ENCODE results near the gene CCDC60.

Gene CCDC60

DNA sequence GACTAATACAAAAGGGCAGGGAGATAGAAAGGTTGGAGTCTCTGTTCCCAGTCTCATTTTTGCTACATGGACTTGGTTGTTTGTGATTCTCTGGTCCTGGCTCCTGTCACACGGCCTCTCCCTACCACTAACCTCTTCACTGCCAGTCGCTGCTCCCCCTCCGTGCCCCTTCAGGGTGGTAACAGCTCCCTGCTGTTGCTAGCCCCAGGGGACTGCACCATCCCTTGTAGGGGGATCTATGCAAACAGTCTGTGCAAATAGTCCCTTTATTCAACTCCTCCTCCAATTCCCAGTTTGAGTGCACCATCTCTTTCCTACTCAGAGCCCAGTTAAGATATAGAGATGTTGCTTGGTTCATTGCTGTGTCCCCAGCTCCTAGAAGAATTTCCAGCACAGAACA lies 51.1 kb downstream of the CCDC60 start:
- no peak for DNase-seq

DNA sequence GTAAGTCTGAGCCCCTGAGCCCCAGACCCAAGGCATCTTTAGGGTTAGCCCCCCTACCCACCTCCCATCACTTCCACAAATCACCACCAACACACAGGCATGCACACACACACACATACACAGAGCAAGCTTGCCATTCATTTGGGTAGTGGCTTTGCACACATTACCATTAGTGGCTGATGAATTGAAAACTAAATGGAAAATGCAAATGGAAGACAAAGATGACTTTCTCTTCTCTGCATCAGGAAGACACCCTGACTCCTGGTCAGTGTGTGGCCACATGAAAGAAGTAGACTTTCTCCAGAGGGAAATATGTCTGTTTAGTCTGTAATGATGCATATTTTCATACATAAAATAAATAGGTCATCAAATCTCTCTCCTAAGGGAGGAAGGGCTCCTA lies 55.2 kb downstream of the CCDC60 start:
- DNase-seq = no peak

DNA sequence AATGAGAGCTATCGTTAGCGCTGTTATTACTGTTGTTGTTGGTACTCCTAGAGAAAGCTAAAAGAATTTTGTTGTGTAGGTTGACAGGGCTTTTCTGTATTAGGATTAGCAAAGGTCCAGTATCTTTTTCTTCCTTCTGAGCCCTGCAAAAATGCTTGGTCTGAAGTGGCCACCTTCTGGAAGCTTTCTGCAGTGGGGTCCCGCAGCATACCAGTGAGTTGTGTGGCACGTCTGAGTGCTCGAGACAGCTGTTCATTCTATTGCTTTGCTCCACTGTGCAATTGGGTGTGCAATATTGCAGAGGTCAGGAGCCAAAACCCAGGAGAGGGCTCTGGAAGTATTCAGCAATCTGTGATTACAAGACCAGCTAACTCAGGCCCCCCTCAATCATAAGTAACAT lies 57.1 kb downstream of the CCDC60 start:
- no peak for DNase-seq

DNA sequence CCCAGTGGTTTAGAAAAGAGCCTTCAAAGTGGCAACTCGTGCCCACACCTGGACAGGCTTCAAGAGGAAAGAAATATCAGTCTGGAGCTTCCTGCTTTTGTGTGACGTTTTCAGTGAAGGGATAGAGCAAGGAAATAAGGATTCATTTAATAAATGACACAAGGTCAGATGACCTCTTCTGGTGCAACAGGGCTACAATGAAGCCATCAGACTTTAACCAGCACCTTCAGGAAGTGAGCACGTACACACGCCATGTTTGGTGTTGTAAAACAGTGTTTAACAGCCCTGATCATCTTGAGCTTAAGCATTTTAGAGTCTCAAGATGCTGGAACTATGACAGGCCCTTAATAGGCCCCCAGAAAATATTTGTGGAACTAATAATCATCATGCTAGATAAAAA lies 59.1 kb downstream of the CCDC60 start:
- no peak for DNase-seq

DNA sequence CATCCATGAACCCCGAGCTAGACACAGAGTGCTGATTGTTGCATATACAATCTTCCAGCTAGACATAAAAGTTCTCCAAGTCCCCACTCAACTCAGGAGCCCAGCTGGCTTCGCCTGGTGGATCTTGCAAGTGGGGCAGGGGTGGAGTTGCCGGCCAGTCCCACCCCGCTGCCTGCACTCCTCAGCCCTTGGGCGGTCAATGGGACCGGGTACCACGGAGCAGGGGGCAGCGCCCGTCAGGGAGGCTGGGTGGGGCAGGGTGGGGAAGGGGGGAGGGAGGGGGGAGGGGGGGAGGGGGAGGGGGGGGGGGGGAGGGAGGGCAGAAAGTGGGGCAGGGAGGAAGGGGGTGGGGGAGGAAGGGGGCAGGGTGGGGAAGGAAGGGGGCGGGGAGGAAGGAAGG lies 63.0 kb downstream of the CCDC60 start:
- DNase-seq = no peak

DNA sequence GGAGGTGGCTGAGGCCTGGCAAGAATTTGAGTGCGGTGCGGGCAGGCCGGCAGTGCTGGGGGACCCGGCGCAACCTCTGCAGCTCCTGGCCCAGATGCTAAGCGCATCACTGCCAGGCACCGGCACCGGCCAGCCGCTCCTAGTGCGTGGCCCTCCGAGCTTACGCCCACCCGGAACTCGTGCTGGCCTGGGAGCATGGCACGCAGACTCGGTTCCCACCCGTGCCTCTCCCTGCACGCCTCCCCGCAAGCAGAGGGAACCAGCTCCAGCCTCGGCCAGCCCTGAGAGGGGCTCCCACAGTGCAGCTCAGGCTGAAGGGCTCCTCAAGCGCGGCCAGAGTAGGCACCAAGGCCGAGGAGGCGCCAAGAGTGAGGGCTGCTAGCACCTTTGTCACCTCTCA lies 63.7 kb downstream of the CCDC60 start:
- DNase-seq = no peak

DNA sequence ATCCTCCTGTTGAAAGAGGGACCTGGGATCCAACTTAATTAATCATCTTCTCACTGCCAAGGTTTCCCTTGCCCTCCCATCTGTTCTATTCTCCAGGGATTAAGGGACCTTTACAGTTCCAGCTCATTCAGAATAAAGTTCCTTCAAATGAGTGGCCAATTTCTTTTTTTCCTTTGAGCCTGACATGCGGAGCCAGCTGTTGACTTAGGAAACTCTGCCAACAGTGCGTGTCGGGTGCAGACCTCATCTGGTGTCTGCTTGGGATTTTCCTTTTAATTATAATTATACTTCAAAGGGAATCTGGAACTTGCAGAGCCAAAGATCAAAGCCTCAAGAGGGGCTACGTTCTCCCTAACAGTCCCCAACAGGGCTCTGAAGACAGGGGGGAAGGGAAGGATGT lies 64.8 kb downstream of the CCDC60 start:
- DNase-seq = no peak

DNA sequence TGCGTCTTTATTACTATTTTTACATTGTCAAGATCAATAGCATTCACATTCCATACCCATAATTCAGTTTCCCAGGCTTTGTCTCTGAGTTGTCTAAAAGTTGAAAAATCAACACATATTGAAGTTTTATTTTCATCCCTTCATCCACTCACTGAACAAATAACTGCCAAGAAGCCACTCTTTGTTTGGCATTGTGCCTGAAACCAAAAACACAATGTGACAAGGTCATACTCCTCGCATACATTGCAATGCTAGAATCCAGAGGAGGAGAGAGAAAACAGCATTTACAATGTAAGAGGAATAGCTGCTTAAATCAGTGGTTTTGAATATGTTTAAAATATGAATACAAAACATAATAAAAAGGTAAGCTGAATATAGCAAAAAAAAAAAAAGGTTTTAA lies 71.8 kb downstream of the CCDC60 start:
- no peak for DNase-seq

DNA sequence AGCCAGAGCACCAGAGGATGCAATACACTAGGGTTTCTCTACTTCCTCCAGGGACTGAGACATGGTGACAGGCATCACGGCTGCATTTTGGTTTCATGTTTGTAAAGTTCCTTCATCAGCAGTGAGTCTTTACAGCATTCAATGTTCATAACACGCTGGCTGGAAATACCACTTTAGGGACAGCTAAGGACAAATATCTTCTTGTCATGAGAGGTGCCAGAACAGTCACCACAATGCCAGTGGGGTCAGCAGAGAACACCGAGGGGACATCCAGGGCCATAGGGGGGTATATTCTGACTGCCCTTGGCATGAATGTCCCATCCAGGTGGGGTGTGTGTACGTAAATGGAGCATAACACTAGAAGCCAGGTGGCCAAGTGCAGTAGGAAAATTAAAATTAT lies 72.3 kb downstream of the CCDC60 start:
- no peak for DNase-seq

DNA sequence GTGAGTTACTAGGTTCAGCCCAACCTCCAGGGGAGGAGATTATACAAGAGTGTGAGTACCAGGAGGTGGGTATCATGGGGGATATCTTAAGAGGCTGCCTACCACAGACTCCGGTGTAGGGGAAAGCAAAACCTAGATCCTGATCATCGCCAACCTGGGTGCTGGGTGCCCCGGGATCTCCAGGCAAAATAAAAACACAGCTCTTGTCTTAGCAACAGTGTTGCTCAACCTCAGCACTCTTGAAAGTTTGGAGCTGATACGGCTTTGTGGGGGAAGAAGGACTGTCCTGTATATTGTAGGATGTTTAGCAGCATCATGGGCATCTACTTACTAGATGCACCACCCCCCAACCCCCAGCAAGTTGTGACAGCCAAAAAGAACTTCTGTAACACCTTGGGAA lies 74.5 kb downstream of the CCDC60 start:
- DNase-seq = no peak

DNA sequence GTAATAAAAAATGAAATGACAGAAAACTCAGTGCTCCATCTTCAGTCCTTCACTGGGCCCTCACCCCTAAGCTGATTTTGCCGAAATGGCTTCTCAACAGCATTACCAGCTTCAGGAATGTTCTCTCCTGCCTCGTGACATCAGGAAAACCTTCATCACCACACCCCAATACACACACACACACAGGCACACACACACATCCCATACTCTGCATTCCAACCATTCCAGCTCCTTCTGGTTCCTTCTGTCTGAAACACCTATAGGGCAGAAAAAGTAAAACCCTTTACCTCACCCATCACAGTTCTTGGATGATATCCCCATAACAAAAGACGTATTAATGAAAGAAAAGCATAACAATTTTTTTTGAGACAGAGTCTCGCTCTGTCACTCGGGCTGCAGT lies 75.9 kb downstream of the CCDC60 start:
- DNase-seq = no peak

DNA sequence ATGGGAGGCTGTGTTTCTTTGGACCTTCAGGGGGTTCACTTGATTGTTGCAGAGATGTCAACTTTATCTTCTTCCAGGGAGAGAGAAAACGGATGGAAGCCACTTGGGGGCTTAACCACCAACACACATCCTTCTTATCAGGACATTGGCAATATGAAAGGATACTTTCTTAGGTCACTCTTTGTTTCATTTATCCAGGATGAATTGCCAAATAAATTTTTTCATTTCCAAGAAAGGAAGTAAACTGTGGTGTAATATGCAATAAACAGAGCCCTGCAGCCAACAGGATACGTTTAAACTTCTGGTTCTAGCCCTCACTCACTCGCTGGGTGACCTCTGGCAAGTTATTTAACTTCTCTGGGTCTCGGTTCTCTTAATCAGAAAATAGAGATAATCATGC lies 77.8 kb downstream of the CCDC60 start:
- no peak for DNase-seq

DNA sequence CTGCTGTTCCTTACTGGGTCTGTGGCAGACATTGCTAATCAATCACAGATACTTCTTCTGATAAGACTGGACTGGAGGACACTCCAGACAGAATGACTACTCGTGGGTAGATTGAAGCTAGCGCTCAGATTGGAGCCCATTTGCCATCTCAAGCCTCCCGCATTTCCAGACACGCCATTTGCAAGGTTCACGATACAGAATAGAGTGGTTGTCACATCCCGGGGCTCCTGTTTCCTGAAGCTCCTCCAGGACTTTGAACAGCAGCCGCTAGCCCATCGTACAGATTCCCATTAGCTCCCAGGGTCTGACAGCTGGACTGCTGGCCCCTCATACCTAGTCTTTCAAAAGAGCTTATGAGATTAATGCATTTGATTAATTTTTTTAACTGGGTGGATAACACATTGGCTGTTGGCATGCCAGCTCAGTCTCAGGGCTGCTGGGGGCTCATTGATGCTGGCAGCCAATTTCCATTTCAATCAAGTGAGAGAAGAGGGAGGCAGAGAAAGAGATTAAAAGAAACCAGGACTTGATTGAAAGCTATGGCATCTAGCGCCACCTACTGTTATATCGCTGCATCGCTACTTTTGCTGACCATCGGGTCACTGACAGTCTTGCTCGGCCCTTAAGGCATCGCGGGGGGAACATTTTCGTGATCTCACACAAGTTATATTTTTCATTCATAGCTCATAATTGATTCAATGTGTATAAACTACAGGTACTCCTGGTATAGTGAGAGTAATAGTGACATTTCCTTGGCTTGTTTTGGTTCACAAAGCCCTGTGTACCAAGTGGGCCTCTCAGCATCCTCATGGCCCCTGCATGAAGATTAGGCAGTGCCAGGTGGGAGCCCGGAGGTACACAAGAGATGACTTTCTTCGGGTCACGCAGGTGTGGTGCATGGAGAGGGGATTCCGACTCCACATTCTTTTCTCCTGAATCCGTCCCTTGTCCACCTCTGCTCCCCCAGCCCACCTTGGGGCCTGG lies 78.6 kb downstream of the CCDC60 start:
- no peak for DNase-seq

DNA sequence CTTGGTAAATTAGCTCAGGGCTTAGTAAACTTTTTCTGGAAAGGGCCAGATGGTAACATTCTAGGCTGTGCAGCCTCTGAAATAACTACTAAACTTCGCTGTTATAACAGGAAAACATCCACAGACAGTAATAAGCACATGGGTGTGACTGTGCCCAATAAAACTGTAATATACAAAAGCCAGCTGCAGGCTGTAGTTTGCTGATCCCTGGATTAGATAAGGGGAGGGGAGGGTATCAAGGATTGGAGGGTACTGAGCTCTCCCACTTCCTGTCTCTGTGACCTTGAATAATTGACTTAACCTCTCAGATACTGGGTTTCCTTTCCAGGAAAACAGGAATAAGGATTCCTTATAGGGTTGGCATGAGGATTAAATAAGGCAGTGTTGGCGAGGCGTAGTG lies 81.2 kb downstream of the CCDC60 start:
- DNase-seq = no peak

DNA sequence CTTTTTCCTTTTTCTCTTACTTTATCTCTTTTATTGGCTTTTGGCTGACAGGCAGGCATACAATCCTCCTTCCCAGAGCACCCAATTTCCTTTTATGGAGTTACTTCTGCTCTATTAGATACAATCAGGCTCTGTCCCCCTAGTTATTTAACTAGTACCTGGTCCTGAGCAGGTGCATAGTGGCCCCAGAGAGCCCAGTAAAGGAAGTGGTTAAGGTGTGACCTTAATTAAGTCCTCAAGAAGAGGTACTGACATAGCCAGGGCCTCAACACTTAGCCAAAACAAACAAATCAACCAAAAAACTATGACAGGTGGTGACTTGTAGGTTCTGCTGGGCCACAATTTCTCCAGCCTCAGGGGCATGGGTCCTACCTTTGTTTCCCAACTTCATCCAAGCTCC lies 82.9 kb downstream of the CCDC60 start:
- no peak for DNase-seq

DNA sequence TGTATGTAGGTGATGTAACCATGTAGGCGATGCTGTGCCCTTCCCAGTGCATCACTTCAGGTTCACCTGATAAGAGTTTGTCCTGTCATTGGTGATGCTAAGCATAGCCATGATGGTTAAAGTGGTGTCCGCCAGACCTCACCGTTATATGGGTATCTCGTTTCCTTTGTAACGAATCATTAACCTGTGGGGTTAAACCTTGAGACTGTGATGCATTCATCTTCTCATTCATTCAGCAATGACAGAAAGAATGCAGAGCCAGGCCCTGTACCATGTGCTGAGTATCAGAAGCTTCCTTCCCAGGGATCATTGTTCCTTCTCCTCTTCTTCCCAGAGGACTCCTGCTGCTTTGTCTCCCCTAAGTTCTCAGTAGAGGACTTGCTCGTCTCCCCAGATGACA lies 84.9 kb downstream of the CCDC60 start:
- DNase-seq = no peak

DNA sequence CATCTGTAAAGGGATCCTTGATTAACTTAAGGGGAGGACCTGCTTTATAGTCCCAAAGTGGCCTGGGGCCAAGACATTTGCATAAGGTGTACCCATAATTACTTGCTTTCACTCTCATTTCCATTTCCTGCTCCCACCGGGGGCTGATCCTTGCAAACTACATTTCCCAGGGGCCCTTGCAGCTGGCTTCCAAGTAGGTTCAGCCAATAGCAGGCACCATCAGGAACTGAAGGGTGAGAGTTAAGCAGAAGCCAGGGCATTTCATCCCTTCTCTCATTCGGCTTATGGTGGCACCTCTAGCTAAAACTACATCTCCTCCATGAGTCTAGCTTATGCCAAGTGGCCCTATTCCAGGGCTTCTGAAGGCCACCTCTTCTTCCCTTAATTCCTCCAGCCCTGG lies 88.8 kb downstream of the CCDC60 start:
- no peak for DNase-seq

DNA sequence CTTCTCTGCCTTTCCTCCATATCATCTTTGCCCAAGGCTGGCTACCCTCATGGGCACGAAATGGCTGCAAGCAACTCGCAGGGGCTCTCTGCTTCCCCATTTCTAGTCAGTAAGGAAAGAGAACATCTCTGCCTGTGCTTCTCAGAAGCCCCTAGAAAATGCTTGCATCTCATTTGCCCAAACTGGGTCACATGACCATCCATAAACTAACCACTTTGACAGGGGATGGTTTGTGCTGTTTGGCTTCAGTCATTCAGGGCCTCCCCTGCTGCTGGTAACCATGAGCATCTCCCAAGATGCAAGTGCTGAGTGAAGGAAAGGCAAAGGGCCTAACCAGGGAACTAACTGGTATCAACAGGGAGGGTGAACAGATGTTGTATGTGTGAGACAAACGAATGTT lies 91.1 kb downstream of the CCDC60 start:
- no peak for DNase-seq

DNA sequence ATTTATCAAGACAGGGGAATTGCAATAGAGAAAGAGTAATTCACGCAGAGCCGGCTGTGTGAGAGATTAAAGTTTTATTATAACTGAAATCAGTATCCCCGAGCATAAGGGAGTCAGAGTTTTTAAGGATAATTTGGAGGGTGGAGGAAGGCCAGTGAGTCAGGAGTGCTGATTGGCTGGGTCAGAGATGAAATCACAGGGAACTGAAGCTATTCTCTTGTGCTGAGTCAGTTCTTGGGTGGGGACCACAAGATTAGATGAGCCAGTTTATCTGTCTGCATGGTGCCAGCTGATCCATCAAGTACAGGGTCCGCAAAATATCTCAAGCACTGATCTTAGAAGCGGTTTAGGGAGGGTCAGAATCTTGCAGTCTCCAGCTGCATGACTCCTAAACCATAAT lies 96.6 kb downstream of the CCDC60 start:
- DNase-seq = no peak

DNA sequence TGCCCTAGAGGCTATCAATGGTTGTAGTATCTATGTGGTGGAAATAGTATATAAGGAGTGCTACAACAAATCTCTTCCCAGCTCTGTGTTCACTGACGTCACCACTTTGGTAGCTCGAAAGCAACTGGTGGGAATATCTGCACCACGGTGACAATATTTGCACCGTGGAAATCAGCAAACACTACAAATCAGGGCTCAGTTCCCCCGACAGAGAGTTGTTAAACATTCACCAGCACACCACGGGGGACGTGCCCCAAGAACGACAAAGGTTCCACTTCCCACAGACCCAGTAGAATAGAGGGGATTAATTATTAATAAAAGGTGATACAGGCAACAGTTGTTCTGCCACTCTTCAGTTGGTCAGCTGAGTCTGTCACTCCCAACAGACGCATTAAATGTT lies 98.4 kb downstream of the CCDC60 start:
- DNase-seq = no peak

DNA sequence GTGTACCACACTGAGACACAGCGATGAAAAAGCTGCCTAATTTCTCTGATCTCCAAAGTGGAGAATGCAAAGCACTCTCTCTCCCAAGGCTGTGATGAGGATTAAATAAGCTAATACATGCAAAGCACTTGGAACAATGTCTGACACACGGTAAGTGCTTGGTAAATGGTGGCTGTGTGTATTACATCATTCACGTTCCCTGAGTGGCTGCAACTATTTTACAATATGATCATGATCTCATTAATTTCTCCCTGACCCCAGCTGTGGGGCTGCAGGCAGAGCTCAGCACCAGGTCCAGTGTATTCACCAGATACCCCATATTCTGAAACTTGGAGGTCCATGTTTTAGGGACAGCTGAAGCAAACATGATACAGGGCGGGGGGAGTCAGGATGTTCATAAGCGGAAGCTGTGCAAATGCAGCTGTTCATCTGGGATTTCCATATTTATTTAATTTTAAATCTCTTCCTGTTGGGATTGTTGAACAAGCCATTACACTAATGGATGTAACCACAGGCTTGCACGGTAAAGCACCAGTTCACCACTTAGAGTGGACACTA lies 106.4 kb downstream of the CCDC60 start:
- DNase-seq = no peak

DNA sequence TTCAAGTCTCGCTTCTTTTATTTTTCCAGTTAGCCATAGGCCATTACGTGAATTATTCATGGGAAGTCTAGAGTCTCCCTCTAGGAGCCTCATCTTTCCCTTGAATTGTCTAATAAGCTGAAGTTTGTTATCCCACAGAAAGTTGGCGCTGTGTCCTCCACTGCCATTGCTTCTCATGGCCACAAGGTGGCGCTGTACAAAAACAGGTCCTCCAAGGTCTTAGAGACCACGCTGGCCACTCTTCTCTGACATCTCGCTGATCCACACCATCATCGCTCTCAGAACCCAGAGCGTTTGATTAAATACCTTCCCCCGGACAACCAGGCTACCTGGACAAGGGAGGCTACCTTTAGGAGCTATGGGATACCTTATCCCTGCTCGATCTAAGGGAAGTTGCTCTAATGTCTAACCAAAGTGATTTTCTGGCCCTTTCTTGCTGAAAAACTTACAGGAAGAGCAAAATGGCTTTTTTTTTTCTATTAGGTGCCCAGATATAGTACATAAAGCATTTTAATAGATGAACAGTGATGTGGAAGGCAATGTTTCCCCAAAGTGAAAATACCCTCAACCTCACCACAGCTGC lies 110.0 kb downstream of the CCDC60 start:
- peak in 1 of 2 experiments; percentile 11 for DNase-seq

DNA sequence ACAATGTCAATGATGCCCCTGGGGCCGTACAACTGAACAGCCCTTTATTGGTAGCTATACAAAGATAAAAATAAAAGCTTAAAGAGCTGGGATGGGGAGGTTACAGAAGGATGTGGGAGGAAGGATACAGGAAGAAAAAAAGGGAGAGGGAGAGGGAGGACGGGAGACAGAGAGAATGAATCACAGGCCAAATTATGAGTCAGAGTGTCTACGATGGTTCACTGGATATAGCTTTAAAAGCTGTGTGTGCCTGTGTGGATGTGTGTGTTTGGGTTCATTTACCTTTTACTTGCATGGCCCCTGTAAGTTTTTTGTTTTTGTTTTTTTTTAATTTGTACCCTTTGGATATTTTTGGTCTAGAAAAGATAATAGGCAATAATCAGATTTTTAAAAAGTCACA lies 111.9 kb downstream of the CCDC60 start:
- no peak for DNase-seq

DNA sequence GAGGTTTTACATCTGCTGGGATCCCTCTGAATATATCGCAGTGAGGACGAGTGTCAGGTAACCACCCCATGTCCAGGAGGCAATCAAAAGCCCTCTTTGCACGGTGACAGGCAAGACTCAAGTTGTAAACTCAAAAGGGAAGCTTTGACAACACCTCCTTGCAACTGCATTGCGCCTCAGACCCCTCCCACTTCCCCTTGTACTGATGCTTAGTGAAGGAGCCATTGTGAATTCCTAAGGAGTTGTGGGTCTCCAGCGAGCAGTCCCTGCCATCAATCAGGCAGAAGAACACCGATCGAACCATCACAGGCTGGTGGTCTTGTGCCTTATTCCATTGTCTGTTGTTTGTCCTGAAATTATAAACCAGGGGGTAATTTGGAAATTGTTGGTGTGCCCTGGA lies 112.6 kb downstream of the CCDC60 start:
- DNase-seq = no peak
